HFFc6 (cell line): ENCODE measurements around the gene ATF6. TPM values are rescaled to one million over a fixed set of nuclear protein-coding genes. Genes with fewer than 3 reads are reported as not detected.

Experiments used
- DNase-seq: peaks from one replicate; pipeline ENCODE4 v3.0.0-alpha.2; 2018
- H3K27ac Mint-ChIP-seq: 2 replicates; pipeline ENCODE4 v1.8.0; 2020; ENCODE audit warnings: mild to moderate bottlenecking, mixed read lengths
- H3K27me3 Mint-ChIP-seq: 2 replicates; pipeline ENCODE4 v1.8.0; 2021; ENCODE audit warnings: mild to moderate bottlenecking, moderate library complexity, mixed read lengths; ENCODE audit not compliant: insufficient read depth
- H3K36me3 Mint-ChIP-seq: 2 replicates; pipeline ENCODE4 v1.8.0; 2021; ENCODE audit warnings: low read depth, mixed read lengths
- H3K4me1 Mint-ChIP-seq: 2 replicates; pipeline ENCODE4 v1.8.0; 2020; ENCODE audit warnings: low read depth, mixed read lengths
- H3K4me3 Mint-ChIP-seq: 2 replicates; pipeline ENCODE4 v1.8.0; 2020; ENCODE audit warnings: mild to moderate bottlenecking, moderate library complexity, mixed read lengths
- H3K9me3 Mint-ChIP-seq: 2 replicates; pipeline ENCODE4 v1.8.0; 2020; ENCODE audit warnings: mild to moderate bottlenecking, mixed read lengths
- CTCF ChIP-seq: fragments of 200-600 bp; sonication (generic); IDR thresholded peaks from 2 replicates; pipeline ENCODE4 v1.5.0; 2021; ENCODE audit warnings: antibody characterized with exemption, mild to moderate bottlenecking
- total RNA-seq, 6 experiments: library from RNA; stranded (reverse); fragmentation: NEBNext Ultra II Directional; extraction: Animal tissue kit (Norgen Biotek cat#: 25700); gene quantifications; 2 replicates in 1 of 6; 3 replicates in 5 of 6; pipeline ENCODE4 v1.2.3, GENCODE V29; 2021

The ATF6 gene
- total RNA-seq, 6 experiments from 2014 or later = 23.7 to 29.9 (median 27.6) TPM

DNA sequence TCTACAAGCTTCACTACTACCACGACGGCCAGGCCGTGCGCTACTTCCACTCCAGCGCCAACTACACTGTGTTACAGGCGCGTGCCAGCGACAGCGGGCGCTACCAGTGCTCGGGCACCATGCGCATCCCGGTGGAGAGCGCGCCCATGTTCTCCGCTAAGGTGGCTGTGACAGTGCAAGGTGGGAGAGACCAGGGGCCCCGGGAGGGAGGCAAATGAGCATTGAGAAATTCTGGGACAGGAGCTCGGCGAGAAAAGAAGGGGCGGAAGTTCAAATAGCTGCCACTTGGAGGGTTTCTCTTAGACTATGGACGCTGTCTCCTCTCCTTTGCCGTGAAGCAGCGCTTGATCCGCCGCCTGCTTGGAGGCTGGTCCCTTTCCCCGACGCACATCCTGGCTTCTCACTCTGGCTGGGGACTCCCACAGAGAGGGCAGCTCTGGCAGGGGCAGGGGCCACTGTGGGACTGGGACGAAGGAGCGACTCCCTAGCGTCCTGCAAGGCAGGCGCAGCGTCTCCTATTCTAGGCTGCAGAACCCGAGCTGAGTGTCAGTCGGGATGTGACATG is 40.1 kb upstream of the ATF6 start:
- DNase-seq = peak; percentile 46
- Mint-ChIP-seq H3K27ac (peak overlapping the region; percentile 91), H3K9me3 (no peaks in the 10 kb centered on the region), H3K36me3 (no peaks in the 10 kb centered on the region), H3K4me1 (peaks cover 87% of the 10 kb centered on the region), H3K4me3 (peak overlapping the region; percentile 89), H3K27me3 (no peaks in the 10 kb centered on the region)
- TF ChIP-seq CTCF = peak; percentile 72

DNA sequence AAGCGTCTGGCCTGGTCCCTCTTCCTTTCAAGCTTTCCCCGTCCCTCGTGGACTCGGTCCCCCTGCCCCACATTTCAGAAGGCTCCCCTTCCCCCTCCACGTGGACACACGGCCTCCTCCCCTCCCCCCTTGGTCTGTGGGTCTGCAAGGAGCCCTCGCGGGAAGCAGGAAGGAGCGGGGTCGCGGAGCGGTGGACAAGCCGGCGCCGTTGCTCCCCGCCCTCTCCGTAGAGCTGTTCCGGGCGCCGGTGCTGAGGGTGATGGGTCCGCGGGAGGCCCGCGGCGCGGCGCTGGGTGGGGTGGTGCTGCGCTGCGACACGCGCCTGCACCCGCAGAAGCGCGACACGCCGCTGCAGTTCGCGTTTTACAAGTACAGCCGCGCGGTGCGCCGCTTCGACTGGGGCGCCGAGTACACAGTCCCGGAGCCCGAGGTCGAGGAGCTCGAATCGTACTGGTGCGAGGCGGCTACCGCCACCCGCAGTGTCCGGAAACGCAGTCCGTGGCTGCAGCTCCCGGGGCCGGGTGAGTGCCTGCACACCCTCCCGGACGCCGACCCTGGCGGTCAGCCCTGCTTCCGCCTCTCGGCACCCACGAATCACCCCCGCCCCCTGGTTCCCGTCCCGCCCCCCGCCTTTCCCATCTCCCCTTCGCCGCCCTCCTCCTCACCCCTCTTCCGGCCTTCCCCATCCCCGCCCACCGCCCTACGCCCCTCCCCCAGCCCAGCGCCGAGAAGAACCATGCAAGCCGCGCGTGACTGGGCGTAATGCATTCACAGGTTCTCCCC is 39.5 kb upstream of the ATF6 start:
- no peaks in the 10 kb centered on the region for H3K9me3 Mint-ChIP-seq
- peak overlapping the region; percentile 89 for H3K4me3 Mint-ChIP-seq
- peaks cover 87% of the 10 kb centered on the region for H3K4me1 Mint-ChIP-seq
- no peak for TF ChIP-seq CTCF
- H3K36me3 Mint-ChIP-seq = no peaks in the 10 kb centered on the region
- peak; percentile 69 for DNase-seq
- peak overlapping the region; percentile 95 for H3K27ac Mint-ChIP-seq
- no peaks in the 10 kb centered on the region for H3K27me3 Mint-ChIP-seq

- no peaks in the 10 kb centered on the region for H3K27me3 Mint-ChIP-seq
- peak overlapping the region; percentile 89 for H3K4me3 Mint-ChIP-seq
- no peak for TF ChIP-seq CTCF
- peaks cover 87% of the 10 kb centered on the region for H3K4me1 Mint-ChIP-seq
- peak overlapping the region; percentile 95 for H3K27ac Mint-ChIP-seq
- H3K9me3 Mint-ChIP-seq = no peaks in the 10 kb centered on the region
- peak; percentile 71 for DNase-seq
- H3K36me3 Mint-ChIP-seq = no peaks in the 10 kb centered on the region
These were observed 38.7 kb upstream of the ATF6 start for GRCh38 chr1:161727256-161727924.

DNA sequence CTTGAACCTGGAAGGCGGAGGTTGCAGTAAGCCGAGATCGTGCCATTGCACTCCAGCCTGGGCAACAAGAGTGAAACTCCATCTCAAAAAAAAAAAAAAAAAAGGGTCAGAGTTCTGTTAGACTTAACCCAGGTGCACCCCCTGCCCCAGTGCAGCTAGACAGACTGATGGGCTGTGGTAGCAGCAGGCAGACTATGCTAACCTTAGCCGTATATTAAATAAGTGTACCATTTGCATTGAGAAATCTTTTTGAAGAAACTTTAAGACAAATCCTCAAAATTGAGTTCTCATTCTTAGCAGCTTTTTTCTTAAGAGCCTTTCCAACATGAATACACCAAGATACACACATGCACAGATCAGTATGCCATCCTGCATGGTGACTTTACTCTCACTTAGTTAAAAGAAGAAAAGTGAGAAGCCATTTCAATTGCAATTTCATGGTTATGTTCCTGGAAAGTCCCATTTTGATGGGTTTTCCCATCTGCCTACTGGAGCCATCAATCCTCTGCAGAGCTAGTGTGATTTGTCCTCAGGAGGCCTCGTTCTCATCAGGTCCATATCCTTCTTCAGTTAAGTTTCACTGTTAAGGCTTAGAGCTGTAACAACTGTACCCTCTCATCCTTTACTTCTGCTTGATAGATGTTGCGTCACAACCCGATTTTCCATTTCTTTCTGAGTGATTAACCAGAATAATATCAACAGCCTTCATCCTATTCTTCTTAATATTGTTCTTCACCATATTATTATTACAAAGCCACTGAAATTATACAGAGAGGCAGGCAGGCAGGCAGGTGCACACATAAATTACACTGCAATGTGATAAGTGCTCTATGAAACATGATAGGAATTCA is 37.5 kb upstream of the ATF6 start:
- Mint-ChIP-seq H3K4me1 (peaks cover 88% of the 10 kb centered on the region), H3K4me3 (no peak overlapping the region), H3K36me3 (no peaks in the 10 kb centered on the region), H3K27me3 (no peaks in the 10 kb centered on the region), H3K27ac (peak overlapping the region; percentile 76), H3K9me3 (no peaks in the 10 kb centered on the region)
- no peak for TF ChIP-seq CTCF
- no peak for DNase-seq

DNA sequence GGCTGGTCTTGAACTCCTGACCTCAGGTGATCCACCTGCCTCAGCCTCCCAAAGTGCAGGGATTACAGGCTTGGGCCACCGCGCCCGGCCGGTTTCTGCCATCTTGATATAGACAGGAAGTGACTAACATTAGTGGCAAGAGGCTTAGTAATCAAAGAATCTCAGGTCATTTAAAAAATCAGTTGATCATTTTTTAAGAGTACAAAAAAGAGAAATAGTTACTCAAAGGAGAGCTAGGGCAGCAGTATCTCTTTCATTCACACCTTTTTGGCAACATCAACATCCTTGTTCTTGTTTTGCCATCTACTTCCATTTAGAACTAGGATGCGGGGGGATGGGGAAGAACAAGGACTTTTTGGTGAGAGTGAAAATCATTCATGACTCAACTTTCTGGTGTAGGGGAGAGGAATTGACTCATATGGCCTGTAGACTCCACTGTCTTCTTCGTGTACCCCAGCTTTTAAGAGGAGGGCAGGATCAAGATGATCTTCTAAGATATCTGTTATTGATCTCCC is 36.0 kb upstream of the ATF6 start:
- H3K4me1 Mint-ChIP-seq = peaks cover 90% of the 10 kb centered on the region
- peak overlapping the region; percentile 8 for H3K4me3 Mint-ChIP-seq
- no peaks in the 10 kb centered on the region for H3K9me3 Mint-ChIP-seq
- peak overlapping the region; percentile 76 for H3K27ac Mint-ChIP-seq
- H3K36me3 Mint-ChIP-seq = no peaks in the 10 kb centered on the region
- TF ChIP-seq CTCF = no peak
- no peaks in the 10 kb centered on the region for H3K27me3 Mint-ChIP-seq
- peak; percentile 69 for DNase-seq
